ENCODE results near the gene BCAS3.

DNA sequence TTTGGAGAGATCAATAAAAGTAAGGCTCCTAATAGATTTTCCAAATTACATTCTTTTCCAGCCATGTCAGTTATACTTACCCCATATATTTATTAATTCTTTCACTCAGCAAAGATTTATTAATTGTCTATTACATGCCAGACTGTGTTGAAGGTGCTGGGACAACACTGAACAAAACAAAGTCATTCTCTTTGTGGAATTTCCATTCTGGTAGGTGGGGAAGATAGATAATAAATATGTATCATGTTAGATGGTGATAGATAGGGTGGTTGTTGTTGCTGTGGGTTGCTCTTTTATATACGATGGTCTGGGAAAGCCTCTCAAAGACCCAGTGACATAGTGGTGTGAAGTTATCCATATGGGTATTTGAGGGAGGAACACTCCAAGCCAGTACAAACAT lies 39.1 kb downstream of the BCAS3 start:
- TF ChIP-seq, protein P1, sequence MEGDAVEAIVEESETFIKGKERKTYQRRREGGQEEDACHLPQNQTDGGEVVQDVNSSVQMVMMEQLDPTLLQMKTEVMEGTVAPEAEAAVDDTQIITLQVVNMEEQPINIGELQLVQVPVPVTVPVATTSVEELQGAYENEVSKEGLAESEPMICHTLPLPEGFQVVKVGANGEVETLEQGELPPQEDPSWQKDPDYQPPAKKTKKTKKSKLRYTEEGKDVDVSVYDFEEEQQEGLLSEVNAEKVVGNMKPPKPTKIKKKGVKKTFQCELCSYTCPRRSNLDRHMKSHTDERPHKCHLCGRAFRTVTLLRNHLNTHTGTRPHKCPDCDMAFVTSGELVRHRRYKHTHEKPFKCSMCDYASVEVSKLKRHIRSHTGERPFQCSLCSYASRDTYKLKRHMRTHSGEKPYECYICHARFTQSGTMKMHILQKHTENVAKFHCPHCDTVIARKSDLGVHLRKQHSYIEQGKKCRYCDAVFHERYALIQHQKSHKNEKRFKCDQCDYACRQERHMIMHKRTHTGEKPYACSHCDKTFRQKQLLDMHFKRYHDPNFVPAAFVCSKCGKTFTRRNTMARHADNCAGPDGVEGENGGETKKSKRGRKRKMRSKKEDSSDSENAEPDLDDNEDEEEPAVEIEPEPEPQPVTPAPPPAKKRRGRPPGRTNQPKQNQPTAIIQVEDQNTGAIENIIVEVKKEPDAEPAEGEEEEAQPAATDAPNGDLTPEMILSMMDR (IDR thresholded peaks at IDR 0.05; ENCODE audit: insufficient read depth, low read depth, low read length): no peak
- no peak for TF ChIP-seq EZH2 (IDR thresholded peaks at IDR 0.05; ENCODE audit: insufficient read depth, low read length)
